Stomach smooth muscle (tissue), 2 donors: Measurements from ENCODE around the gene ALS2.

Source experiments
- H3K27ac ChIP-seq: one replicate; pipeline ENCODE4 v1.7.0; 2013; ENCODE audit warnings: mild to moderate bottlenecking, low read length, inconsistent platforms
- H3K27me3 ChIP-seq, 2 donors: one replicate each; pipeline ENCODE4 v1.7.0; 2013; ENCODE audit warnings: low read length in 2 of 2; ENCODE audit not compliant: insufficient read depth in 2 of 2, control insufficient read depth in 1 of 2
- H3K36me3 ChIP-seq, 2 donors: one replicate each; pipeline ENCODE4 v1.7.0; 2013; ENCODE audit warnings: low read length in 2 of 2; ENCODE audit not compliant: control insufficient read depth in 2 of 2, insufficient read depth in 2 of 2
- H3K4me1 ChIP-seq: one replicate; pipeline ENCODE4 v1.7.0; 2013; ENCODE audit warnings: low read length; ENCODE audit not compliant: control insufficient read depth, insufficient read depth
- H3K4me3 ChIP-seq, 2 donors: one replicate each; pipeline ENCODE4 v1.7.0; 2013; ENCODE audit warnings: low read length in 2 of 2
- H3K9ac ChIP-seq, 2 donors: one replicate each; pipeline ENCODE4 v1.7.0; 2013; ENCODE audit warnings: low read length in 2 of 2, mild to moderate bottlenecking in 1 of 2
- H3K9me3 ChIP-seq, 2 donors: one replicate each; pipeline ENCODE4 v1.7.0; 2013; ENCODE audit warnings: low read length in 2 of 2; ENCODE audit not compliant: control insufficient read depth in 2 of 2
- donor health status: healthy.
- donor health status: Pancreatic carcinoma.

Gene ALS2

GRCh38 chr2:201754717-201755415 lies 25.9 kb downstream of the ALS2 start:
- Histone ChIP-seq H3K4me1 (no peaks in the 10 kb centered on the region), H3K9me3 (no peaks in the 10 kb centered on the region), H3K27me3 (no peaks in the 10 kb centered on the region), H3K9ac (no peak overlapping the region), H3K36me3 (peaks cover 8 to 16% of the 10 kb centered on the region in 2 donors), H3K27ac (no peak overlapping the region), H3K4me3 (no peak overlapping the region)

DNA sequence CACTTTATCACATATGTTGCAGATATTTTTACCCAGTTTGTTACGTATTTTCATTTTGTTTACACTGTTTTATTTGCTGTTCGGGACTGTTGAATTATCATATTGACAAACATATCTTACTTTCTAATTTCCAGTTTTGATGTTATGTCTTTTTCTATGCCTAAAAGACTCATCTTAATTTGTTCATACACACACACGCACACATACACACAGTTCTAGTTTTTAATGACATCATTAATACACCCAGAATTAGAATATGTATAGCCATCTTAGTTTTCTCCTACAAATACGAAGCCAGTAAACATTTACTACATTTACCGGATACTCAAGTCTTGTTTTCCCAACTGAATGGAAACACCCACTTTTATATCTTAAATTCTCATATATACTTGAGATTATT lies 29.2 kb downstream of the ALS2 start:
- Histone ChIP-seq H3K27me3 (no peaks in the 10 kb centered on the region), H3K36me3 (peaks cover 4 to 11% of the 10 kb centered on the region in 2 donors), H3K9ac (no peak overlapping the region), H3K27ac (no peak overlapping the region), H3K4me1 (no peaks in the 10 kb centered on the region), H3K9me3 (no peaks in the 10 kb centered on the region), H3K4me3 (no peak overlapping the region)

- Histone ChIP-seq H3K9me3 (no peaks in the 10 kb centered on the region), H3K4me1 (no peaks in the 10 kb centered on the region), H3K27ac (no peak overlapping the region), H3K36me3 (peaks cover 10 to 22% of the 10 kb centered on the region in 2 donors), H3K27me3 (no peaks in the 10 kb centered on the region), H3K9ac (no peak overlapping the region), H3K4me3 (no peak overlapping the region)
Observed at GRCh38 chr2:201746551-201746950, 34.2 kb downstream of the ALS2 start.

DNA sequence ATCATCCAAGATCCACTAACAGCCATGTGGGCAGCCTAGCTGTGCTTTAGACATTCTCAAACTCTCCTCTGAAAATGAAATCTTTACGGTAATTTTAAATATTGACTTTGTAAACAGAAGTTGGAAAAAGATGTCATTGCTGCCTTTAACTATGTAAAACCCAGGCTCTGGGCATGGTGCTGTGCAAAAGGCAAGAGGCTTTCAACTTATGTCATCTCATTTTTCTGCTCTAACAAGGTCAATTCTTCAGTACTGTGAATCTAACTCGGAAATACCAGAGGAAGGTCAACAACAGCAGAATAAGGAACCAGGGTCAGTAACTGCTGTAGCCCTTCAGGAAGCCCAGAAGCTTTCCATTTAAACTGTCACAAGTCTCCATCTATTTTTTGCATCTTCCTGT lies 45.2 kb downstream of the ALS2 start:
- no peaks in the 10 kb centered on the region for H3K4me1 ChIP-seq
- H3K9ac ChIP-seq: no peak overlapping the region
- H3K27me3 ChIP-seq: no peaks in the 10 kb centered on the region
- H3K4me3 ChIP-seq: no peak overlapping the region
- no peaks in the 10 kb centered on the region for H3K9me3 ChIP-seq
- no peak overlapping the region for H3K27ac ChIP-seq
- peaks cover 14 to 31% of the 10 kb centered on the region in 2 donors for H3K36me3 ChIP-seq

- no peak overlapping the region for H3K27ac ChIP-seq
- no peaks in the 10 kb centered on the region for H3K27me3 ChIP-seq
- no peaks in the 10 kb centered on the region for H3K4me1 ChIP-seq
- no peak overlapping the region for H3K9ac ChIP-seq
- no peaks in the 10 kb centered on the region for H3K9me3 ChIP-seq
- H3K4me3 ChIP-seq: no peak overlapping the region
- H3K36me3 ChIP-seq: peaks cover 15 to 32% of the 10 kb centered on the region in 2 donors
Observed at GRCh38 chr2:201734111-201734510, 46.6 kb downstream of the ALS2 start.

DNA sequence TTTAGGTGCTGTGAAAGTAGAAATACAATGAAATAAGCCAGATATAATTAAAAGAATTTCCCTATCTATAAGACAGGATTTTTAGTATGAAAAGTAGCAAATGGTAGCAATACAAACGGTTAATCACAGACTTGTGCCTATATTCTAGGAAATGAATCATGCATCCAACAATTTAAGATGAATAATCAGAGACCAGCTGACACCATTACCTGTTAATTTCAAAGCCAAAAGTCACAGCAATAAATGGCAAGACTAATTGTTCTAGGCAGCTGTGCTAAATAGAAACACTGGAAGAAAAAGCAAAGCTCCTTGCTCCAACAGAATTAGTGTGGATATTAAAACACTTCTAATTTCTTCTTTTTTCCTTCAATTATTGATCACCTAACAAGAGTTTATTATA lies 47.2 kb downstream of the ALS2 start:
- no peak overlapping the region for H3K4me3 ChIP-seq
- H3K9ac ChIP-seq: no peak overlapping the region
- no peaks in the 10 kb centered on the region for H3K27me3 ChIP-seq
- peaks cover 18 to 35% of the 10 kb centered on the region in 2 donors for H3K36me3 ChIP-seq
- H3K4me1 ChIP-seq: no peaks in the 10 kb centered on the region
- no peaks in the 10 kb centered on the region for H3K9me3 ChIP-seq
- no peak overlapping the region for H3K27ac ChIP-seq

DNA sequence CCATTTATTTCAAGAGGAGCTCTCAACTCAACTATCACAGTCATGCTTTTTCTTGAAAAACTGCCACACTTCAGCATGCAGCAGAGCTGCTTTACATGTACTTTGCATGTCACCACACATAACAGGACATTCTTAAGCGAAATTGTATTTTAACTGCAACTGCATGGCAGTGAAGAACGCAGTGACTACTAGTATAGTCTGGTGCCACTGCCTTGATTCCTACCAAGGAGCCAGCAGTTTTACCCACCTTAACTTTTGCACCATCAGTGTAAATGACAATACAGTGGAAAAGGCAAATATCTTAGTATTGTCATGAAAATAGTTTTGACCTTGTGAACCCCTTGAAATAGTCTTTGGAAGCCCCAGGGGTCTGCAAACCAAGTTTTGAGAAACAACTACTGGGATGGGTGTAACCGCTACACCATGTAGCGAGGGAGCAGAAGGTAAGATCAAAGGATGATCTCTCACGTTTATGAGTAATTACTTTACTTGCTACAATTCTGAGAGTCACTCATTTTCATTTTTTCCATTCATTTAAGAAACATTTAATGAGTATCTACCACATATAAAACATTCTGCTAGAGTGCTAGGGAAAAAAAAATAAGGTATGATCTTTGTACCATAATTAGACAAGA lies 50.0 kb downstream of the ALS2 start:
- Histone ChIP-seq H3K27ac (no peak overlapping the region), H3K9ac (no peak overlapping the region), H3K36me3 (peaks cover 36 to 47% of the 10 kb centered on the region in 2 donors), H3K27me3 (no peaks in the 10 kb centered on the region), H3K4me1 (no peaks in the 10 kb centered on the region), H3K4me3 (no peak overlapping the region), H3K9me3 (no peaks in the 10 kb centered on the region)

DNA sequence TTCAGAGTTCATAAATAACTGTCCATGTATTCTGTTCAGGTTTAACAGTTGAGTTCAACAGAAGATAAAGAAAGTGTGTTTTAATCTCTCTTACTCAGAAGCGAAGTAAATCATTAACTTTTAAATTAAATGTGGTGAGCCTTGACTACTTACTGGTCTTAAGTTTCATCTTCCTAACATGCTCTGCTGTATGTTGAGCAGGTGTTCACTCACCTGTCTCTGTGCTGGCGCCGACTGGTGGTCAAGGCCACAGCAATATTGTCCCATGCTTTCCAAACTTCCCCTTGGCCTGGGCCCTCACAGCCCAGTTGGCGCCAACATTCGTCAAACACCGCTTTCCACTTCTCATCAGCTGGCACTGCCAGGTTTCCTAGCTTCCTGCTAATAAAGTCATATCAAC lies 65.3 kb downstream of the ALS2 start:
- no peaks in the 10 kb centered on the region for H3K4me1 ChIP-seq
- no peak overlapping the region for H3K9ac ChIP-seq
- no peaks in the 10 kb centered on the region for H3K27me3 ChIP-seq
- H3K9me3 ChIP-seq: no peaks in the 10 kb centered on the region
- no peak overlapping the region for H3K4me3 ChIP-seq
- H3K36me3 ChIP-seq: peaks cover 25 to 28% of the 10 kb centered on the region in 2 donors
- no peak overlapping the region for H3K27ac ChIP-seq

- no peak overlapping the region for H3K9ac ChIP-seq
- H3K4me3 ChIP-seq: no peak overlapping the region
- H3K27ac ChIP-seq: no peak overlapping the region
- no peaks in the 10 kb centered on the region for H3K9me3 ChIP-seq
- no peaks in the 10 kb centered on the region for H3K27me3 ChIP-seq
- H3K36me3 ChIP-seq: peaks cover 24 to 33% of the 10 kb centered on the region in 2 donors
- H3K4me1 ChIP-seq: no peaks in the 10 kb centered on the region
Observed at GRCh38 chr2:201712726-201713125, 68.0 kb downstream of the ALS2 start.

GRCh38 chr2:201709747-201710146 lies 71.0 kb downstream of the ALS2 start:
- no peaks in the 10 kb centered on the region for H3K9me3 ChIP-seq
- H3K36me3 ChIP-seq: peaks cover 19 to 43% of the 10 kb centered on the region in 2 donors
- H3K4me1 ChIP-seq: no peaks in the 10 kb centered on the region
- H3K27ac ChIP-seq: no peak overlapping the region
- H3K27me3 ChIP-seq: no peaks in the 10 kb centered on the region
- no peak overlapping the region for H3K9ac ChIP-seq
- no peak overlapping the region for H3K4me3 ChIP-seq

- H3K27ac ChIP-seq: no peak overlapping the region
- H3K4me3 ChIP-seq: no peak overlapping the region
- peaks cover 17 to 41% of the 10 kb centered on the region in 2 donors for H3K36me3 ChIP-seq
- H3K9me3 ChIP-seq: no peaks in the 10 kb centered on the region
- H3K4me1 ChIP-seq: no peaks in the 10 kb centered on the region
- H3K27me3 ChIP-seq: no peaks in the 10 kb centered on the region
- H3K9ac ChIP-seq: no peak overlapping the region
Observed at GRCh38 chr2:201709049-201709448, 71.7 kb downstream of the ALS2 start.
